Body of pancreas (tissue), 4 donors: ENCODE results near the gene JPH3.

Experiments used
- POLR2A ChIP-seq, 3 donors: fragments of 450-650 bp; IDR thresholded peaks; one replicate each; pipeline ENCODE4 v1.6.1; 2016; ENCODE audit warnings: antibody characterized with exemption in 3 of 3, mild to moderate bottlenecking in 2 of 3
- TF ChIP-seq, protein P1 (sequence below), 7 experiments: fragments of 450-650 bp in 4 of 7; fragments of 200-600 bp in 3 of 7; sonication (generic) in 3 of 7; IDR thresholded peaks; one replicate each; pipeline ENCODE4 v1.5.1; 2016 to 2019; ENCODE audit warnings: antibody characterized with exemption in 7 of 7

DNA sequence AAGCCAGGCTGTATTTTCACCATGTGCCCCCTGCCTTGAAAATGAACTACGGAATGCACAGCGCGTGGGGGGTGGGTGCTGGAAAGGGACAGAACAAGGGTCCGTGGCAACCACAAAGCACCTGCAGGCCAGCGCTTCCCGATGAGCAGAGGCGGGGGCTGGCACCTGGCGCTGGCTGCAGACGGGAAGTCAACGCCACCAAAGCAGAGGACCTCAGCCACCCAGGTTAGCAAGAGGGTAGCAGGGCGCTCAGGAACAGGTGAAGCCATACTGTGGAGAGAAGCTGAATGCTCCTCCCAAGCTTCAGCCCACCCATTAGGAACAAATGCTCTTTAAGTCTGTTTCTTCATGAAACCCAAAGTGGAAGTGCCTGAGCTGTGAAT is 98.8 kb downstream of the JPH3 start:
- TF ChIP-seq, protein P1, sequence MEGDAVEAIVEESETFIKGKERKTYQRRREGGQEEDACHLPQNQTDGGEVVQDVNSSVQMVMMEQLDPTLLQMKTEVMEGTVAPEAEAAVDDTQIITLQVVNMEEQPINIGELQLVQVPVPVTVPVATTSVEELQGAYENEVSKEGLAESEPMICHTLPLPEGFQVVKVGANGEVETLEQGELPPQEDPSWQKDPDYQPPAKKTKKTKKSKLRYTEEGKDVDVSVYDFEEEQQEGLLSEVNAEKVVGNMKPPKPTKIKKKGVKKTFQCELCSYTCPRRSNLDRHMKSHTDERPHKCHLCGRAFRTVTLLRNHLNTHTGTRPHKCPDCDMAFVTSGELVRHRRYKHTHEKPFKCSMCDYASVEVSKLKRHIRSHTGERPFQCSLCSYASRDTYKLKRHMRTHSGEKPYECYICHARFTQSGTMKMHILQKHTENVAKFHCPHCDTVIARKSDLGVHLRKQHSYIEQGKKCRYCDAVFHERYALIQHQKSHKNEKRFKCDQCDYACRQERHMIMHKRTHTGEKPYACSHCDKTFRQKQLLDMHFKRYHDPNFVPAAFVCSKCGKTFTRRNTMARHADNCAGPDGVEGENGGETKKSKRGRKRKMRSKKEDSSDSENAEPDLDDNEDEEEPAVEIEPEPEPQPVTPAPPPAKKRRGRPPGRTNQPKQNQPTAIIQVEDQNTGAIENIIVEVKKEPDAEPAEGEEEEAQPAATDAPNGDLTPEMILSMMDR (IDR thresholded peaks at IDR 0.05): no peak
- no peak for TF ChIP-seq POLR2A (IDR thresholded peaks at IDR 0.05)
